C4-2B (cell line): ENCODE data around the gene CAPN7.
A peak's percentile ranks its signal among the peaks of the same experiment; 100 is the strongest.

Source experiments
- H3K27ac ChIP-seq: fragments of 450-650 bp; 2 replicates; pipeline ENCODE4 v1.5.1; 2017
- ZFX ChIP-seq: fragments of 450-650 bp; IDR thresholded peaks from 2 replicates; pipeline ENCODE4 v1.6.1; 2017
- TF ChIP-seq, protein P1 (sequence below): fragments of 450-650 bp; conservative IDR thresholded peaks from 2 replicates; pipeline ENCODE4 v1.5.1; 2017; ENCODE audit warnings: mild to moderate bottlenecking

Gene CAPN7

DNA sequence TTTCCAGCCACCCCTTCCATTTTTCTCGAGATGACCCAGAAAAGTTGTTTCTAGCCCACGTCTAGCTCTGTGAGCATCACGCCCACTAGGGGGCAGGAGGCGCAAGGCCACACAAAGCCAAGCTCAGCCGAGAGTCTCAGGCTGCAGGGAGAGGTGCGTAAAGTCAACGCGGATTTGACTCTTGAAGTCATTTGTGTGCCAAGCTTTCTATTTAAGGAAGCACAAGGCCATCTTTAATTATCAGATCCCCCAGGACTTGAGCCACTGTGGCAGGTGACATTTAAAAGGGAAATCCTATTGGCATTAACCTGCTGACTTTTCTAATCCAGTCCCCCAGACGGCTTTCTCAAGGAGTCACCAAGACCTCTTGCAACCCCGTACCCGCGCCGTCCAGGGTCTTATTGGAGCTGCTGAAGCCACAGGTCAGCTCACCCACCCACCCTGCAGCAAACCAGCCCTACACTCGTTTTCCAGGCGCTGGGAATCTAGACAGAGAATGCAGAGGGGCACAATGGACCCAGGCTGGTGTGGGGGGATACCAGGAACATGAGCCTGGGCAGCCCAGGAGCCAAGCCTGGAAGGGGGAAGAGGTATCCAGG lies 62.1 kb downstream of the CAPN7 start:
- H3K27ac ChIP-seq = no peak overlapping the region
- TF ChIP-seq ZFX = no peak
- TF ChIP-seq, protein P1, sequence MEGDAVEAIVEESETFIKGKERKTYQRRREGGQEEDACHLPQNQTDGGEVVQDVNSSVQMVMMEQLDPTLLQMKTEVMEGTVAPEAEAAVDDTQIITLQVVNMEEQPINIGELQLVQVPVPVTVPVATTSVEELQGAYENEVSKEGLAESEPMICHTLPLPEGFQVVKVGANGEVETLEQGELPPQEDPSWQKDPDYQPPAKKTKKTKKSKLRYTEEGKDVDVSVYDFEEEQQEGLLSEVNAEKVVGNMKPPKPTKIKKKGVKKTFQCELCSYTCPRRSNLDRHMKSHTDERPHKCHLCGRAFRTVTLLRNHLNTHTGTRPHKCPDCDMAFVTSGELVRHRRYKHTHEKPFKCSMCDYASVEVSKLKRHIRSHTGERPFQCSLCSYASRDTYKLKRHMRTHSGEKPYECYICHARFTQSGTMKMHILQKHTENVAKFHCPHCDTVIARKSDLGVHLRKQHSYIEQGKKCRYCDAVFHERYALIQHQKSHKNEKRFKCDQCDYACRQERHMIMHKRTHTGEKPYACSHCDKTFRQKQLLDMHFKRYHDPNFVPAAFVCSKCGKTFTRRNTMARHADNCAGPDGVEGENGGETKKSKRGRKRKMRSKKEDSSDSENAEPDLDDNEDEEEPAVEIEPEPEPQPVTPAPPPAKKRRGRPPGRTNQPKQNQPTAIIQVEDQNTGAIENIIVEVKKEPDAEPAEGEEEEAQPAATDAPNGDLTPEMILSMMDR = peak; percentile 92

DNA sequence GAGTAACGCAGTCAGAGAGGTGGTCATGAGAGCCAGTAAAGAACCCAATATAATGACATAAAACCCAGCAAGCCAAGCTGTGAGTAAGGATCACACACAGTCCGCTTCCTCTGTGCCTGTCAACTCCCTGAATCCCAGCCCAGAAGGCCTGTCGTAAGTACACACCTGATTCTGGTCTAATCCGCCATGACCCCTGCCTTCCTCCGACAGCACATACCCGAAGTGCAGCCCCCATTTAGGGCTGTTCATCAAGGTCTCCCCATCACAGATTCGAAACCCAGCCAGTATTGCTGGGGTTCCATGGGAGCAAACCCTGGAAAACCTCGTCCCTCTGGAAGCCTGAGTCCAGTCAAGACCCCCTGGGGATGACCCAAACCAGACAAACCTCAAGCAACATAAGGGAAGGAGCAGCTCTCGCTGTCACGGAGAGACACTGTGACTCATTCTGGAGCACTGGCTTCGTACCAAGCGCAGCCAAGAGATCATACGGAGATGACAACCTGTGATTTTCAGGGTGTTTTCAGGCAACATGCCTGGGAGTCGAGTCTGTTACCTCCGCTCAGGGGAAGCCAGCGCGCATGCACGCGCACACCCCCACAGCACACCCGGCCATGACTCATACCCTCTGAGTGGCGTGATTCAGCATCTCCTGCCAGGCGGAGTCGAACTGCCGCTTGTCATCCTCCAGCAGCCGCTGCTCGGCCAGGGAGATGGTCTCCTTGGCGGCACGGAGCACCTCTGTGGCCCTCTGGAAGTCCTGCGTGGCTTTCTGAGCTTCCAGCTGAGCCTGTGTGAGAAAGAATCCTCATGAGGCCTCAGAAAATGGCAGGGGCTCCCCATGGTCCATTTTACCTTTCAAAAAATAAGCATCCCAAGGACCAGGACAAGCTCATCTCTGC lies 63.3 kb downstream of the CAPN7 start:
- no peak for TF ChIP-seq ZFX
- TF ChIP-seq, protein P1 = no peak
- no peak overlapping the region for H3K27ac ChIP-seq

DNA sequence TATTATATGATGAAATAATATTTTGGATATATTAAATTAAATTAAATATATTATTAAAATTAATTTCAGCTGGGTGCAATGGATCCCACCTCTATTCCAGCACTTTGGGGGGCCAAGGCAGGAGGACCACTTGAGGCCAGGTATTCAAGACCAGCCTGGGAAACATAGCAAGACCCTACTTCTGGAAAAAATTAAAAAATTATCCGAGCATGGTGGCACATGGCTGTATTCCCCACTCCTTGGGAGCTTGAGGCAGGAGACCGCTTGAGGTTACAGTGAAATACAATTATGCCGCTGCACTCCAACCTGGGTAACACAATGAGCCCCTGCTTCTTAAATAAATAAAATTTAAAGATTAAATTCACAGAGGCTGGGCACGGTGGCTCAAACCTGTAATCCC lies 65.0 kb downstream of the CAPN7 start:
- H3K27ac ChIP-seq = no peak overlapping the region
- TF ChIP-seq, protein P1 = no peak
- TF ChIP-seq ZFX = no peak

DNA sequence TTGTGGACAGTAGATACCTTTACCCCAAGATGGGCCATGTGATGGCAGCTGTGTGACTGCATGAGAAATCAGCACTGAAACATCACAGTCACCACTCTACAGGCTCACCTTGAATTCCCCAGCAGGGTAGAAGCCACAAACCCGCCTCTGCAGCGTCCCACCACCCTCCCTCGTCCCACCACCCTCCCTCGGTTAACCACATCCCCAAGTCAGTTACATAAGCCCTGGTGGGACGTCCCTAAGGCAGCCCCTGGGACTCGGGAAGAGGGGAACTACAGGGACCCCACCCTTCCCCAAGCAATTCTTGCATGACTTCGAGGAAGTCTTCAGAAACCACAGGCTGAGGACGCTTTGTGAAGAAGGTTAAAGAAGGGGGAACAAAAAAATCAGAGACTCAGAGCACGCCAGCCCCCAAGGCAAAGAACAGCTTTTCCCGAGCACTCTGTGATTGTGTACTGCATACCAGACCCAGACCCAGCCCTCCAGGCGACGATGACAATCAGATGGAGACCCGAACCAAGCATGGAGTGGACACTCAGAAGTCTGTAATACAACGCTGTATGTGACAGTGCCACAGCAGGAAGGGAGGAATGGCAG lies 65.8 kb downstream of the CAPN7 start:
- no peak overlapping the region for H3K27ac ChIP-seq
- TF ChIP-seq ZFX = no peak
- TF ChIP-seq, protein P1 = no peak

DNA sequence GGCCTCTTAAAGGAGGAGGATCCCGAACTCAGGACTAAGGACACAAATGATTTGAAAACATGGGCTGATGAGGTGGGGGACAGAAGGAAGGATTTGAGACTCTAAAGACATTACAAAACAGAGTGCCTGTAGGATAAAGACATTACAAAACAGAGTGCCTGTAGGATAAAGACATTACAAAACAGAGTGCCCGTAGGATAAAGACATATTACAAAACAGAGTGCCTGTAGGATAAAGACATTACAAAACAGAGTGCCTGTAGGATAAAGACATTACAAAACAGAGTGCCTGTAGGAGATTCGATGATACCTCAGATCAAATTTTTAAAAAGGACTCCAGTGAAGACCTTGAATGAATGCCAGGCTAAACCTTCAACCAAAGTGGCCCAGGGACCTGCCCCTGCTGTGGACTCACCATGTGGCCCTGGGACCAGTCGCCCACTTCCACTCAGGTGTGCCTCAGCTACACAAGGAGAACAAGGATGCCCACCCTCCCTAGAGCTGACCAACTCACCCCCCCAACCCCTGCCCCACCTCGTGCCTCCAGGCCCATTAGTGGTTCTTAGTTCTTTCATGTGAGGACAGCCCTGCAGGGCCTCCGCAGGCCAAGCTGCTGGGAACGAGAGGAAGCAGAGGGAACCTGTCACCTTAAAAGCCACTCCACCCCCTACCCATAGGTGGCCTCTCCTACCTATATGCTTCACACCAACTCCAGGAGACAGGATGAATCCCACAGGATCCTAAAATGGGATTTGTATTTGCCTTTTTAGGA lies 66.6 kb downstream of the CAPN7 start:
- no peak overlapping the region for H3K27ac ChIP-seq

DNA sequence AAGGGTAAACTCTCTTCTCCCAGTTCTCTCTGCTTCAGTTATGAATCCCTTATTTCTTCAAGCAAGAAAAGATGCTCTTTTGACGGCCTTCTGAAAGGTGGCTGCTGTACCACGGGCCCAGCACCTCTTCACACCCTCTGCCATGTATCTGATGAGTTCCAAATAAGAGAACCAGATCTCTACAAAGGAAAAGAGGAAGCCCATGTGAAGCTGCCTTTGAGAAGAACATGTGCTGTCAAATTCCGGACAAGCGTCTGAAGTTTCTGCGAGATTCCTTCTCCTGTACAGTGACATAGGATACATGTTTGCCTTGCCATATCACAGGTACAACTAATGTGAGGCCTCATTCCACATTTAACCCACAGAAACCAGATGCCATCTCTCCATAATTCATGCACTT lies 67.2 kb downstream of the CAPN7 start:
- TF ChIP-seq, protein P1 = no peak
- no peak for TF ChIP-seq ZFX
- H3K27ac ChIP-seq = no peak overlapping the region

More for the DNA sequence above, 66.6 kb downstream of the CAPN7 start:
- TF ChIP-seq, protein P1 = no peak; the same call in 1 of the 2 replicates
- no peak for TF ChIP-seq ZFX
